Activated CD8-positive, alpha-beta T cell treated with anti-CD3 and anti-CD28 coated beads for 36 hours (primary cell): Measurements from ENCODE around the gene PPFIA2. TPM values are rescaled to one million over a fixed set of nuclear protein-coding genes. Genes with fewer than 3 reads are reported as not detected.

Experiments
- ATAC-seq: fragments of 200-7000 bp; cut with Tn5 transposase; one replicate; pipeline ENCODE4 v1.10.0; 2021; ENCODE audit warnings: mild to moderate bottlenecking, moderate library complexity
- CTCF ChIA-PET: fragments of 350-600 bp; sonication (Branson Sonifier 250); formaldehyde crosslinking; loops from one replicate; lab custom pipeline; 2021; ENCODE audit warnings: antibody characterized with exemption; lab: Charles Lee
- POLR2A ChIA-PET: fragments of 350-600 bp; sonication (Branson Sonifier 250); formaldehyde crosslinking; loops from one replicate; lab custom pipeline; 2021; ENCODE audit warnings: antibody characterized with exemption; lab: Charles Lee
- DNase-seq: peaks from one replicate; pipeline ENCODE4 v3.0.0-alpha.2; 2020
- H3K27ac Mint-ChIP-seq: one replicate; pipeline ENCODE4 v1.8.0; 2021; ENCODE audit warnings: mild to moderate bottlenecking, mixed read lengths
- H3K27me3 Mint-ChIP-seq: one replicate; pipeline ENCODE4 v1.8.0; 2021; ENCODE audit warnings: mixed read lengths
- H3K36me3 Mint-ChIP-seq: one replicate; pipeline ENCODE4 v1.8.0; 2021; ENCODE audit warnings: low read depth, mixed read lengths
- H3K4me1 Mint-ChIP-seq: one replicate; pipeline ENCODE4 v1.8.0; 2021; ENCODE audit warnings: low read depth, mixed read lengths
- H3K4me3 Mint-ChIP-seq: one replicate; pipeline ENCODE4 v1.8.0; 2021; ENCODE audit warnings: mild to moderate bottlenecking, moderate library complexity, mixed read lengths
- H3K9me3 Mint-ChIP-seq: one replicate; pipeline ENCODE4 v1.8.0; 2021; ENCODE audit warnings: mixed read lengths
- intact Hi-C: fragments of 100-400 bp; cut with micrococcal nuclease; formaldehyde crosslinking; loops from one replicate; pipeline ENCODE4 v1.10.0; 2022
- total RNA-seq, 2 experiments: library from RNA; stranded (reverse); gene quantifications; one replicate each; pipeline ENCODE4 v1.2.3, GENCODE V29; 2021
- TF ChIP-seq, protein P1 (sequence below): fragments of 200-600 bp; IDR thresholded peaks from one replicate; pipeline ENCODE4 v1.8.0; 2022; ENCODE audit warnings: antibody characterized with exemption, mild to moderate bottlenecking

The PPFIA2 gene
- total RNA-seq, 2 experiments from 2014 or later: not detected

- DNase-seq (no peak), ATAC-seq (no peak)
- no peaks in the 10 kb centered on the region for H3K9me3 Mint-ChIP-seq
- H3K4me3 Mint-ChIP-seq: no peak overlapping the region
- TF ChIP-seq, protein P1, sequence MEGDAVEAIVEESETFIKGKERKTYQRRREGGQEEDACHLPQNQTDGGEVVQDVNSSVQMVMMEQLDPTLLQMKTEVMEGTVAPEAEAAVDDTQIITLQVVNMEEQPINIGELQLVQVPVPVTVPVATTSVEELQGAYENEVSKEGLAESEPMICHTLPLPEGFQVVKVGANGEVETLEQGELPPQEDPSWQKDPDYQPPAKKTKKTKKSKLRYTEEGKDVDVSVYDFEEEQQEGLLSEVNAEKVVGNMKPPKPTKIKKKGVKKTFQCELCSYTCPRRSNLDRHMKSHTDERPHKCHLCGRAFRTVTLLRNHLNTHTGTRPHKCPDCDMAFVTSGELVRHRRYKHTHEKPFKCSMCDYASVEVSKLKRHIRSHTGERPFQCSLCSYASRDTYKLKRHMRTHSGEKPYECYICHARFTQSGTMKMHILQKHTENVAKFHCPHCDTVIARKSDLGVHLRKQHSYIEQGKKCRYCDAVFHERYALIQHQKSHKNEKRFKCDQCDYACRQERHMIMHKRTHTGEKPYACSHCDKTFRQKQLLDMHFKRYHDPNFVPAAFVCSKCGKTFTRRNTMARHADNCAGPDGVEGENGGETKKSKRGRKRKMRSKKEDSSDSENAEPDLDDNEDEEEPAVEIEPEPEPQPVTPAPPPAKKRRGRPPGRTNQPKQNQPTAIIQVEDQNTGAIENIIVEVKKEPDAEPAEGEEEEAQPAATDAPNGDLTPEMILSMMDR: no peak
- ChIA-PET CTCF (no interaction called here), POLR2A (no interaction called here)
- no peaks in the 10 kb centered on the region for H3K27me3 Mint-ChIP-seq
- no peaks in the 10 kb centered on the region for H3K4me1 Mint-ChIP-seq
- intact Hi-C loops: no loop called here
- H3K27ac Mint-ChIP-seq: no peak overlapping the region
- no peaks in the 10 kb centered on the region for H3K36me3 Mint-ChIP-seq
These were observed 258.4 kb downstream of the PPFIA2 start for GRCh38 chr12:81500788-81501187.

- no peaks in the 10 kb centered on the region for H3K4me1 Mint-ChIP-seq
- H3K27me3 Mint-ChIP-seq: no peaks in the 10 kb centered on the region
- intact Hi-C loops: no loop called here
- ChIA-PET POLR2A (no interaction called here), CTCF (no interaction called here)
- no peaks in the 10 kb centered on the region for H3K9me3 Mint-ChIP-seq
- no peaks in the 10 kb centered on the region for H3K36me3 Mint-ChIP-seq
- ATAC-seq: no peak
- TF ChIP-seq, protein P1: no peak
- no peak overlapping the region for H3K4me3 Mint-ChIP-seq
- no peak overlapping the region for H3K27ac Mint-ChIP-seq
- DNase-seq: no peak
These were observed 259.3 kb downstream of the PPFIA2 start for GRCh38 chr12:81499809-81500208.

- Mint-ChIP-seq H3K4me1 (no peaks in the 10 kb centered on the region), H3K27ac (no peak overlapping the region), H3K27me3 (no peaks in the 10 kb centered on the region), H3K9me3 (no peaks in the 10 kb centered on the region), H3K4me3 (no peak overlapping the region), H3K36me3 (no peaks in the 10 kb centered on the region)
- DNase-seq (no peak), ATAC-seq (no peak)
- intact Hi-C loops: no loop called here
- ChIA-PET POLR2A (no interaction called here), CTCF (no interaction called here)
- TF ChIP-seq, protein P1: no peak
These were observed 266.9 kb downstream of the PPFIA2 start for GRCh38 chr12:81492131-81492720.

GRCh38 chr12:81472934-81473333, 286.2 kb downstream of the PPFIA2 start:
- H3K27me3 Mint-ChIP-seq: no peaks in the 10 kb centered on the region
- no peaks in the 10 kb centered on the region for H3K9me3 Mint-ChIP-seq
- no peaks in the 10 kb centered on the region for H3K36me3 Mint-ChIP-seq
- CTCF ChIA-PET: no interaction called here
- intact Hi-C loops: no loop called here
- H3K27ac Mint-ChIP-seq: no peak overlapping the region
- DNase-seq (no peak), ATAC-seq (no peak)
- no peak overlapping the region for H3K4me3 Mint-ChIP-seq
- H3K4me1 Mint-ChIP-seq: no peaks in the 10 kb centered on the region
- POLR2A ChIA-PET: no interaction called here
- TF ChIP-seq, protein P1: no peak

GRCh38 chr12:81470923-81471322, 288.2 kb downstream of the PPFIA2 start:
- DNase-seq (no peak), ATAC-seq (no peak)
- no peaks in the 10 kb centered on the region for H3K4me1 Mint-ChIP-seq
- no peak overlapping the region for H3K4me3 Mint-ChIP-seq
- ChIA-PET CTCF (no interaction called here), POLR2A (no interaction called here)
- no peaks in the 10 kb centered on the region for H3K36me3 Mint-ChIP-seq
- no peaks in the 10 kb centered on the region for H3K9me3 Mint-ChIP-seq
- TF ChIP-seq, protein P1: no peak
- no peak overlapping the region for H3K27ac Mint-ChIP-seq
- intact Hi-C loops: no loop called here
- no peaks in the 10 kb centered on the region for H3K27me3 Mint-ChIP-seq
